Right lobe of liver (tissue), 6 donors: ENCODE measurements around the gene FBXL13. TPM values are rescaled to one million over a fixed set of nuclear protein-coding genes. Genes with fewer than 3 reads are reported as not detected.
A peak's percentile ranks its signal among the peaks of the same experiment; 100 is the strongest.

Source experiments
- ATAC-seq, 4 donors: fragments of 200-7000 bp; cut with Tn5 transposase; one replicate each; pipeline ENCODE4 v1.9.1; 2020; ENCODE audit warnings: mild to moderate bottlenecking in 4 of 4, moderate library complexity in 4 of 4
- DNase-seq, 3 donors: peaks; one replicate each; pipeline ENCODE4 v3.0.0-alpha.2; 2020
- H3K27ac ChIP-seq, 3 donors: fragments of 200-600 bp; one replicate each; pipeline ENCODE4 v1.8.0; 2022
- H3K27me3 ChIP-seq, 2 donors: fragments of 200-600 bp; one replicate each; pipeline ENCODE4 v1.8.0; 2022
- H3K36me3 ChIP-seq, 4 donors: fragments of 200-600 bp; sonication (generic) in 1 of 4; one replicate each; pipeline versions ENCODE4 v1.5.1 to v1.8.0; 2017 to 2022; ENCODE audit warnings: control low read depth in 1 of 4
- H3K4me1 ChIP-seq, 4 donors: fragments of 200-600 bp; sonication (generic) in 1 of 4; one replicate each; pipeline versions ENCODE4 v1.5.1 to v1.8.0; 2017 to 2022; ENCODE audit warnings: control low read depth in 1 of 4
- H3K4me3 ChIP-seq, 3 donors: fragments of 200-600 bp; one replicate each; pipeline ENCODE4 v1.8.0; 2022
- H3K9me3 ChIP-seq, 4 donors: fragments of 200-600 bp; sonication (generic) in 1 of 4; one replicate each; pipeline versions ENCODE4 v1.5.1 to v1.8.0; 2017 to 2022; ENCODE audit warnings: control low read depth in 1 of 4
- CTCF ChIP-seq, 4 donors: fragments of 200-600 bp in 3 of 4; fragments of 450-650 bp in 1 of 4; IDR thresholded peaks; one replicate each; pipeline versions ENCODE4 v1.5.1 to v1.8.0; 2016 to 2022; ENCODE audit warnings: antibody characterized with exemption in 4 of 4, mild to moderate bottlenecking in 2 of 4
- POLR2A ChIP-seq: fragments of 450-650 bp; IDR thresholded peaks from one replicate; pipeline ENCODE4 v1.6.1; 2017; ENCODE audit warnings: antibody characterized with exemption, mild to moderate bottlenecking
- WGBS: methylation state at CpG from one replicate; pipeline ENCODE4 v1.1.6; 2018; ENCODE audit warnings: low coverage, low lambda C conversion rate; ENCODE audit not compliant: insufficient coverage; ENCODE audit errors: missing lambda C conversion rate; 5-methylcytosine and 5-hydroxymethylcytosine counted together
- intact Hi-C, 2 donors: fragments of 100-400 bp; cut with DNase I; formaldehyde crosslinking; loops; one replicate each; pipeline versions ENCODE4 v1.11.2 to v1.14.1; 2022
- total RNA-seq, 6 experiments: library from RNA; depleted of rRNA in 2 of 6; stranded (reverse); fragments of >200 nt in 2 of 6; fragmentation: NEBNext Ultra II Directional in 3 of 6; extraction: Animal tissue kit (Norgen Biotek cat#: 25700) in 3 of 6; gene quantifications; one replicate each; pipeline versions ENCODE4 v1.1.0 to v1.2.4, GENCODE V29; 2016 to 2023
- donor health status: DM: no; HTN: yes; CAD: no.
- donor health status: DM: no; HTN: no; CAD: no.
- donor health status: DM: no; HTN: no; CAD: no.
- donor health status: DM: no; HTN: yes; CAD: no.
- donor health status: DM: no; HTN: yes; CAD: no.

FBXL13 gene
- total RNA-seq, 6 experiments from 2014 or later: 0.12 to 0.31 (median 0.20) TPM; not detected in 2

DNA sequence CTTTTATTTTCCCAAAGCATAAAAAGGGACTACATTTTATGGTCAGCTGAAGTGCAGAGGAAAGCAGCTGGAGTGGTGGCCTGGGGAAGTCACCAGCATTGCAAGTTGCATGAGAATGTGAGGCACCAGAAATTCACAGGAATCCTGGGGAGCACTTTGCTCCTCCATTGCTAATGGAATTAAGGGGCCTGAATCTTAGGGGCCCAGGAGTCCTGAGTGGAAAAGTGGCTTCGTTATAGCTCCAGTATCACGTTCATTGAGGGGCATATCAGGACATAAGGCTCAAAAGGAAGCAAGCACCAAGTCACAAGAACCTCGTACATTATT lies 214.8 kb downstream of the FBXL13 start:
- Histone ChIP-seq H3K27me3 (no peaks in the 10 kb centered on the region), H3K36me3 (no peaks in the 10 kb centered on the region), H3K9me3 (no peaks in the 10 kb centered on the region), H3K4me1 (no peaks in the 10 kb centered on the region), H3K27ac (no peak overlapping the region), H3K4me3 (no peak overlapping the region)
- WGBS: 90% methylated on average over 3 of the region's 3 CpGs
- TF ChIP-seq CTCF (IDR thresholded peaks at IDR 0.05) (no peak), POLR2A (no peak)
- ATAC-seq (no peak), DNase-seq (no peak)
- intact Hi-C loops: no loop called here

GRCh38 chr7:102859084-102859798 lies 215.4 kb downstream of the FBXL13 start:
- TF ChIP-seq CTCF (IDR thresholded peaks at IDR 0.05) (no peak), POLR2A (no peak)
- H3K27me3 ChIP-seq: no peaks in the 10 kb centered on the region
- DNase-seq: no peak
- no peak overlapping the region for H3K4me3 ChIP-seq
- ATAC-seq: peak in 1 of 4 donors; percentile 18
- intact Hi-C loops: no loop called here
- no peak overlapping the region for H3K27ac ChIP-seq
- no peaks in the 10 kb centered on the region for H3K36me3 ChIP-seq
- no peaks in the 10 kb centered on the region for H3K9me3 ChIP-seq
- H3K4me1 ChIP-seq: no peaks in the 10 kb centered on the region
- WGBS: 37% methylated on average over 4 of the region's 4 CpGs

DNA sequence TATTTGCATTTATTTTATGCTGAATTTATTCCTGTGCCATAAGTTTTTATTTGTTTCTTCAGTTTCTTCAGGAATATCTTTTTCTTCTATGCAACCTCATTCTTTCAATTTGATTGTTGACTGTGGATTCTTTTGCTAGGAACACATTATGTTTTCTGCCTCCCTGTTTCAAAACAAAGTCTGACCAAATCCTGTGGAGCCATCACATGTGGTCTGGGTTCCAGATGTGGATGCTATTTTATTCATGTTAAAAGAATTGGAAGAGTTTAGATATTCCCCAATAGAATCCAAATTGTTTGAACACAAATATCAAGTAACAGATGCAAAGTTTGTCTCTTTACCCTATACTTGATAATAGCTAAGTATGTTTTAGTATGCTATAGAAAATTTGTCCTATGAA lies 218.6 kb downstream of the FBXL13 start:
- ATAC-seq (no peak), DNase-seq (no peak)
- intact Hi-C loops: no loop called here
- no peaks in the 10 kb centered on the region for H3K36me3 ChIP-seq
- H3K9me3 ChIP-seq: no peaks in the 10 kb centered on the region
- H3K4me3 ChIP-seq: no peak overlapping the region
- no peaks in the 10 kb centered on the region for H3K4me1 ChIP-seq
- no peaks in the 10 kb centered on the region for H3K27me3 ChIP-seq
- no peak for TF ChIP-seq POLR2A
- TF ChIP-seq CTCF (IDR thresholded peaks at IDR 0.05): no peak
- no peak overlapping the region for H3K27ac ChIP-seq

DNA sequence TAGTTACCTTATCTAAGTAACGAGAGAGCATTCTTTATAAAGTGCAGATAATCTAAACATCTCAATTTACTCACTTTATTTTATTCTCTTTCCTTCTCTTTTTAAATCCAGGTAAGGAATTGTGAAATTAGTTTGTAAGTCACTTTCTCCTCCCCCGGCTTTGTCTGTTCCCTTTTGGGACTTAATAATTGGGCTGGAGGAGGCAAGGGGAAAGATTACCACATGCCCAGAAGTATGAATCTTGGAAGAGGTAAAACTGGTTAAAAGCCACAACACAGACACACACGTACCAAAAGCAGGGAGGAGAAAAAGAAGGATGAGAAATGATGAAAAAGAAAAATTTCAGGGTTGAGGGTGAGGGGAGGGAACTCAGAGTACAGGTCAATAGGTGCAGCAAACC lies 225.1 kb downstream of the FBXL13 start:
- WGBS: 79% methylated on average over 3 of the region's 3 CpGs
- TF ChIP-seq POLR2A (no peak), CTCF (IDR thresholded peaks at IDR 0.05) (no peak)
- H3K27ac ChIP-seq: no peak overlapping the region

GRCh38 chr7:102849079-102849478 lies 225.5 kb downstream of the FBXL13 start:
- DNase-seq: no peak
- Histone ChIP-seq H3K27me3 (no peaks in the 10 kb centered on the region), H3K4me3 (no peak overlapping the region), H3K9me3 (no peaks in the 10 kb centered on the region), H3K36me3 (no peaks in the 10 kb centered on the region), H3K27ac (no peak overlapping the region), H3K4me1 (no peaks in the 10 kb centered on the region)
- intact Hi-C loops: no loop called here
- no peak for ATAC-seq
- TF ChIP-seq POLR2A (no peak), CTCF (IDR thresholded peaks at IDR 0.05) (no peak)
- WGBS: 82% methylated on average over 5 of the region's 5 CpGs

More for the DNA sequence above, 225.1 kb downstream of the FBXL13 start:
- no peak for ATAC-seq
- Histone ChIP-seq H3K27me3 (no peaks in the 10 kb centered on the region), H3K9me3 (no peaks in the 10 kb centered on the region), H3K4me1 (no peaks in the 10 kb centered on the region), H3K4me3 (no peak overlapping the region), H3K36me3 (no peaks in the 10 kb centered on the region)
- DNase-seq: no peak
- intact Hi-C loops: no loop called here
